ENCODE measurements around the gene TINCR. TPM values are rescaled to one million over a fixed set of nuclear protein-coding genes. Genes with fewer than 3 reads are reported as not detected.

TINCR gene
- total RNA-seq, 1 experiment from 2014 or later = 0.34 TPM

- Histone ChIP-seq H3K36me3 (ENCODE audit: insufficient read depth, low read length, poor library complexity, severe bottlenecking) (no peaks in the 10 kb centered on the region), H3K4me1 (ENCODE audit: insufficient read depth, low read length, poor library complexity, severe bottlenecking) (no peaks in the 10 kb centered on the region), H3K9me3 (ENCODE audit: low read depth, low read length, poor library complexity, severe bottlenecking) (no peaks in the 10 kb centered on the region), H3K27ac (ENCODE audit: low read depth, low read length, poor library complexity, severe bottlenecking) (no peak overlapping the region), H3K27me3 (replicated peaks; ENCODE audit: insufficient read depth, low read depth, low read length, poor library complexity) (no peaks in the 10 kb centered on the region), H3K4me3 (ENCODE audit: low read depth, low read length, poor library complexity, severe bottlenecking) (no peak overlapping the region)
- ChIA-PET CTCF (no interaction called here), POLR2A (ENCODE audit: low non-redundant PET) (no interaction called here)
- no TSS peak for BruUV-seq (replicated peaks)
- TF ChIP-seq CTCF (conservative IDR thresholded peaks at IDR 0.05; ENCODE audit: low read depth, low read length) (no peak), EZH2 (IDR thresholded peaks at IDR 0.05; ENCODE audit: borderline replicate concordance, low read depth, low read length, poor library complexity, severe bottlenecking) (no peak)
- no peak for DNase-seq (ENCODE audit: low spot score)
- intact Hi-C loops (cut with micrococcal nuclease; ENCODE audit: unreplicated experiment) = no loop called here
These were observed 8.0 kb downstream of the TINCR start for GRCh38 chr19:5559804-5560133.

DNA sequence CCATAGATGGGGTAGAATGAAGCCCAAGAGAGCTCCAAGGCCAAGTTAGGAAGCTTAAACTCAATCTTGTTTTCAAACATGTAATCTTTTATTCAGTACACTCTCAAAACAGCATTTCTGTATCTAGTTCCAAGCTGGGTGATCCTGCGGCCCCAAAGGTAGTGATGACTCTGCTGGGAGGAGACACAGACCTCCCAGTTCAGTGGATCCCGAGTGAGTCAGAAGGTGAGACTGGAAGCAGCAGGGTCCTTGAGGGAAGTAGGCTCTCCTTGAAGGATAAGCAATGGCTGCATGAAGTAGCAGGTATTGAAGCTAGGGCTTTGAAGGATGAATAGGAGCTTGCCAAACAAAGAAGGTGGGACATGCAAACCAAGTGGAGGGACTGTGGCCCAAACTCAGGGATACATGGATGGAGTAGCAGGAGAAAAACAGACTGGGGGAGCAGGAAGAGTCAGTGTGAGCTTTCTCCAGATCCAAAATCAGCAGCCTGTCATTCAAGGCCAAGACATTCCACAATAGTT is 9.6 kb downstream of the TINCR start:
- DNase-seq (ENCODE audit: low spot score) = no peak
- Histone ChIP-seq H3K4me3 (ENCODE audit: low read depth, low read length, poor library complexity, severe bottlenecking) (no peak overlapping the region), H3K4me1 (ENCODE audit: insufficient read depth, low read length, poor library complexity, severe bottlenecking) (peaks cover 6% of the 10 kb centered on the region), H3K27ac (ENCODE audit: low read depth, low read length, poor library complexity, severe bottlenecking) (no peak overlapping the region), H3K36me3 (ENCODE audit: insufficient read depth, low read length, poor library complexity, severe bottlenecking) (no peaks in the 10 kb centered on the region), H3K27me3 (replicated peaks; ENCODE audit: insufficient read depth, low read depth, low read length, poor library complexity) (no peaks in the 10 kb centered on the region), H3K9me3 (ENCODE audit: low read depth, low read length, poor library complexity, severe bottlenecking) (no peaks in the 10 kb centered on the region)
- TF ChIP-seq CTCF (conservative IDR thresholded peaks at IDR 0.05; ENCODE audit: low read depth, low read length) (no peak), EZH2 (IDR thresholded peaks at IDR 0.05; ENCODE audit: borderline replicate concordance, low read depth, low read length, poor library complexity, severe bottlenecking) (no peak)
- intact Hi-C loops (cut with micrococcal nuclease; ENCODE audit: unreplicated experiment) = no loop called here
- no TSS peak for BruUV-seq (replicated peaks)
- ChIA-PET POLR2A (ENCODE audit: low non-redundant PET) (no interaction called here), CTCF (no interaction called here)

DNA sequence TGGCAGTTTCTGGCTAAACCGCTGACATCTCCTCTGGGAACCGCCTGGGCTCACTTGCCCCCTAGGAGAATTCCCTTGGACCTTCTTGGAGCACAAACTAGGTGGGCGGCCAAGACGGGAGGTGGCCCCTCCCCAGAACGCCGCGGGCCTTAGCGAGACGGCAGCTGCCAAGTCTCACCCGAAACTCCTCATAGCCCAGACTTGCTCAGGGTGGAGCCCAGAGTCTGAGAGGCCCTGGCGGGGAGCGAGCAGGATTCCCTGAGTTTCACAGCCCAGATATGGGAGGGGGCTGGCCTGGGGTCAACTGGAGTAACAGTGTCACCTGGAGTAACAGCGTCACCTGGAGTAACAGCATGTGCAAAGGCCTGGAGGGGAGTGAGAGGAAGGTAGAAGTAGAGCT is 10.1 kb downstream of the TINCR start:
- H3K4me1 ChIP-seq (ENCODE audit: insufficient read depth, low read length, poor library complexity, severe bottlenecking) = peaks cover 6% of the 10 kb centered on the region
- no peak overlapping the region for H3K4me3 ChIP-seq (ENCODE audit: low read depth, low read length, poor library complexity, severe bottlenecking)
- intact Hi-C loops (cut with micrococcal nuclease; ENCODE audit: unreplicated experiment) = no loop called here
- no peaks in the 10 kb centered on the region for H3K27me3 ChIP-seq (replicated peaks; ENCODE audit: insufficient read depth, low read depth, low read length, poor library complexity)
- ChIA-PET CTCF (no interaction called here), POLR2A (ENCODE audit: low non-redundant PET) (no interaction called here)
- DNase-seq (ENCODE audit: low spot score) = no peak
- H3K27ac ChIP-seq (ENCODE audit: low read depth, low read length, poor library complexity, severe bottlenecking) = no peak overlapping the region
- TF ChIP-seq CTCF (conservative IDR thresholded peaks at IDR 0.05; ENCODE audit: low read depth, low read length) = no peak
- TF ChIP-seq EZH2 (IDR thresholded peaks at IDR 0.05; ENCODE audit: borderline replicate concordance, low read depth, low read length, poor library complexity, severe bottlenecking) = no peak
- no TSS peak for BruUV-seq (replicated peaks)
- H3K36me3 ChIP-seq (ENCODE audit: insufficient read depth, low read length, poor library complexity, severe bottlenecking) = no peaks in the 10 kb centered on the region
- H3K9me3 ChIP-seq (ENCODE audit: low read depth, low read length, poor library complexity, severe bottlenecking) = no peaks in the 10 kb centered on the region
